GM21515 (cell line): ENCODE data around the gene TNMD.

Source experiments
- ATAC-seq: cut with Tn5 transposase; IDR thresholded peaks from one replicate; pipeline ENCODE4 v1.9.1; 2021; ENCODE audit not compliant: unreplicated experiment

TNMD gene

GRCh38 chrX:100643956-100644860 lies 59.5 kb downstream of the TNMD start, which contains the start of gene SRPX2:
SRPX2 (plus strand) TSS chrX:100644199; CDS start chrX:100646323, 2,124 bp downstream.
- ATAC-seq = no peak

GRCh38 chrX:100645106-100645505 lies 60.4 kb downstream of the TNMD start:
- no peak for ATAC-seq

GRCh38 chrX:100647095-100647494 lies 62.4 kb downstream of the TNMD start:
- no peak for ATAC-seq

- no peak for ATAC-seq
Observed at GRCh38 chrX:100647739-100648138, 63.0 kb downstream of the TNMD start.

DNA sequence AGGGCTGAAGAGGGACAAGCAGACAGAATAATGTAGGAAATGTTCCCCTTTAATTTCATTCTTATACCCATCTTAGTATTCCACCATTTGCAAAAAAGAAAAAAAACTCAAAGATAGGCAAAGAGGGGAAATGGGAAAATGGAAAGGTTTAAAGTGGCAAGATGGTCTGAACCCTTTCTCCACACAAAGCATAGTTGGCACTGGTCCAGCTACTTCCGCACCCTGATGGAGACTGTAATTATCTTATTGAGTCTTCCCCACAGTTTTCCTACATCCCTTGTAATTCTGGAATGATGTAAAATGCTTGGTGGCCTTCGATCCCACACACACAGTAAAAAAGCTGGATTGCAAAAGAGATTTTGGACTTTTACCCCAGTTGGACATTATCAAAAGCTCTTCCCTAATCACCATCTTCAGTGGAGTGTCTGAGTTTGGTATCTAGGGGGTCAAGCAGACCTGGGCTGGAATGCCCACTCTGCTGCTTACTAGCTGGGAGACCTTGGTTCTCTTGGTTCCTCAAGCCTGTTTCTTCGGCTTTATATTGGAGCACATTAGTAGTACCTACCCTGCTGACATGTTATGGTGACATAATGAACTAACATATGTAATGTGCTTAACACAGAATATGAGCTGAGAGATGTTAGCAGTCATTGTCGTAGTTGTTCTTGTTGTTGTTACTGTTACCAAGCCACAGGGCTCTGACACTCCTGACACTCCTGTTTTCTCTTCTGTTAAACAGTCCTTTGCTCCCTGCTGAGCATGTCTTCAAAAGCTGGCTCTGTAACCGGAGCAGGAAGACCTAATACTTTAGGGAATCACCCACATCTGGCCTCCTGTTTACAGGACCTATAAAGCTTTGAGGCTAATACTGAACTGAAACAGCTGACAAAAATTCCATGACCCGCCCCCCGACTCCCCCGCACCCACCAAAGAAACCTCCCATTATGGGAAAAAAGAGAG lies 64.0 kb downstream of the TNMD start:
- ATAC-seq = no peak
